ENCODE results near the gene GRAP.

The GRAP gene

GRCh38 chr17:19015428-19015827 is 31.3 kb downstream of the GRAP start:
- no peak for DNase-seq (ENCODE audit: low read depth)
- TF ChIP-seq CTCF (IDR thresholded peaks at IDR 0.05; ENCODE audit: low read length, missing control alignments): no peak
- no peak overlapping the region for H3K4me3 ChIP-seq (replicated peaks; ENCODE audit: low read depth, low read length)

- no peak for DNase-seq (ENCODE audit: low read depth)
- TF ChIP-seq CTCF (IDR thresholded peaks at IDR 0.05; ENCODE audit: low read length, missing control alignments): no peak
- H3K4me3 ChIP-seq (replicated peaks; ENCODE audit: low read depth, low read length): no peak overlapping the region
Observed at GRCh38 chr17:19014628-19015215, 32.0 kb downstream of the GRAP start.

- no peak for TF ChIP-seq CTCF (IDR thresholded peaks at IDR 0.05; ENCODE audit: low read length, missing control alignments)
- H3K4me3 ChIP-seq (replicated peaks; ENCODE audit: low read depth, low read length): no peak overlapping the region
- DNase-seq (ENCODE audit: low read depth): no peak
Observed at GRCh38 chr17:19013806-19014627, 32.7 kb downstream of the GRAP start.

- DNase-seq (ENCODE audit: low read depth): no peak
- no peak overlapping the region for H3K4me3 ChIP-seq (replicated peaks; ENCODE audit: low read depth, low read length)
- TF ChIP-seq CTCF (IDR thresholded peaks at IDR 0.05; ENCODE audit: low read length, missing control alignments): no peak
Observed at GRCh38 chr17:19013226-19013625, 33.5 kb downstream of the GRAP start.

- DNase-seq (ENCODE audit: low read depth): no peak
- no peak for TF ChIP-seq CTCF (IDR thresholded peaks at IDR 0.05; ENCODE audit: low read length, missing control alignments)
- H3K4me3 ChIP-seq (replicated peaks; ENCODE audit: low read depth, low read length): no peak overlapping the region
Observed at GRCh38 chr17:19012171-19013080, 34.3 kb downstream of the GRAP start.

- TF ChIP-seq CTCF (IDR thresholded peaks at IDR 0.05; ENCODE audit: low read length, missing control alignments): no peak
- no peak overlapping the region for H3K4me3 ChIP-seq (replicated peaks; ENCODE audit: low read depth, low read length)
- DNase-seq (ENCODE audit: low read depth): no peak
Observed at GRCh38 chr17:19011581-19011980, 35.2 kb downstream of the GRAP start.

Data from fibroblast of pulmonary artery (primary cell).